PC-9 (cell line): ENCODE data around the gene CCDC174. TPM values are rescaled to one million over a fixed set of nuclear protein-coding genes. Genes with fewer than 3 reads are reported as not detected.

ENCODE experiments used
- BruUV-seq: library from RNA; stranded (reverse); fragments of 400-500 nt; replicated peaks from 2 replicates; lab custom pipeline; 2021; lab: Mats Ljungman, UMichigan
- CTCF ChIA-PET: fragments of 300-600 bp; sonication (Branson Sonifier 250); formaldehyde crosslinking; loops from one replicate; lab custom pipeline; 2022; ENCODE audit warnings: antibody characterized with exemption; lab: Charles Lee
- POLR2A ChIA-PET: fragments of 300-600 bp; sonication (Branson Sonifier 250); formaldehyde crosslinking; loops from one replicate; lab custom pipeline; 2022; ENCODE audit warnings: antibody characterized with exemption; ENCODE audit not compliant: unreplicated experiment; lab: Charles Lee
- DNase-seq, 2 experiments: peaks; one replicate each; pipeline versions ENCODE4 v3.0.0 to v3.0.0-alpha.2; 2015 to 2022; ENCODE audit warnings: mixed read lengths in 1 of 2
- H2AFZ ChIP-seq: fragments of 200-600 bp; sonication (generic); 2 replicates; pipeline ENCODE4 v1.8.1; 2017; ENCODE audit warnings: antibody characterized with exemption
- H3F3A ChIP-seq: fragments of 200-600 bp; sonication (generic); 2 replicates; pipeline ENCODE4 v1.8.1; 2017; ENCODE audit warnings: antibody characterized with exemption, mild to moderate bottlenecking, low read depth; ENCODE audit not compliant: insufficient read depth
- H3K27ac ChIP-seq: fragments of 200-600 bp; sonication (generic); 2 replicates; pipeline ENCODE4 v1.6.1; 2016; ENCODE audit warnings: mixed run types
- H3K27me3 ChIP-seq: fragments of 200-600 bp; sonication (generic); 2 replicates; pipeline ENCODE4 v1.6.1; 2016; ENCODE audit warnings: low read depth, mixed run types; ENCODE audit not compliant: insufficient read depth
- H3K36me3 ChIP-seq: fragments of 200-600 bp; sonication (generic); 2 replicates; pipeline ENCODE4 v1.6.1; 2016; ENCODE audit warnings: low read depth, mixed run types
- H3K4me1 ChIP-seq: fragments of 200-600 bp; sonication (generic); replicated peaks from 2 replicates; pipeline ENCODE4 v1.6.1; 2016; ENCODE audit warnings: mixed run types; ENCODE audit not compliant: insufficient read depth
- H3K4me2 ChIP-seq: fragments of 200-600 bp; sonication (generic); 2 replicates; pipeline ENCODE4 v1.6.1; 2017; ENCODE audit warnings: mixed run types
- H3K4me3 ChIP-seq: fragments of 200-600 bp; sonication (generic); 2 replicates; pipeline ENCODE4 v1.6.1; 2016; ENCODE audit warnings: mixed run types
- H3K79me2 ChIP-seq: fragments of 200-600 bp; sonication (generic); 2 replicates; pipeline ENCODE4 v1.6.1; 2017; ENCODE audit warnings: low read depth, mixed run types
- H3K9me2 ChIP-seq: fragments of 200-600 bp; sonication (generic); 2 replicates; pipeline ENCODE4 v1.8.1; 2017; ENCODE audit warnings: mild to moderate bottlenecking; ENCODE audit not compliant: insufficient read depth
- H3K9me3 ChIP-seq: fragments of 200-600 bp; sonication (generic); 2 replicates; pipeline ENCODE4 v1.8.1; 2016; ENCODE audit warnings: low read depth; ENCODE audit not compliant: insufficient read depth
- H4K20me1 ChIP-seq: fragments of 200-600 bp; sonication (generic); 2 replicates; pipeline ENCODE4 v1.8.1; 2017; ENCODE audit not compliant: insufficient read depth
- EZH2 ChIP-seq: fragments of 200-600 bp; sonication (generic); IDR thresholded peaks from 2 replicates; pipeline ENCODE4 v1.8.0; 2017; ENCODE audit warnings: antibody characterized with exemption, low read depth
- intact Hi-C: fragments of 100-400 bp; cut with micrococcal nuclease; formaldehyde crosslinking; loops from one replicate; pipeline ENCODE4 v1.10.0; 2022; ENCODE audit not compliant: unreplicated experiment
- total RNA-seq: library from RNA; stranded (reverse); gene quantifications from 2 replicates; pipeline ENCODE4 v1.2.3, GENCODE V29; 2021
- TF ChIP-seq, protein P1 (sequence below): fragments of 200-600 bp; sonication (generic); conservative IDR thresholded peaks from 2 replicates; pipeline ENCODE4 v1.6.1; 2017; ENCODE audit warnings: mixed run types, antibody characterized with exemption, mild to moderate bottlenecking, moderate library complexity

Gene CCDC174
- total RNA-seq, 1 experiment from 2014 or later = 14.7 TPM

- ChIA-PET POLR2A (no interaction called here), CTCF (interaction anchor here (0.5 to 0.6 kb wide), 2 partner anchors 401 to 686 kb away, joined by 5 to 8 read pairs; no protein-coding TSS in a partner anchor)
- no peak overlapping the region for H3K4me2 ChIP-seq
- no peak for TF ChIP-seq EZH2
- TF ChIP-seq, protein P1, sequence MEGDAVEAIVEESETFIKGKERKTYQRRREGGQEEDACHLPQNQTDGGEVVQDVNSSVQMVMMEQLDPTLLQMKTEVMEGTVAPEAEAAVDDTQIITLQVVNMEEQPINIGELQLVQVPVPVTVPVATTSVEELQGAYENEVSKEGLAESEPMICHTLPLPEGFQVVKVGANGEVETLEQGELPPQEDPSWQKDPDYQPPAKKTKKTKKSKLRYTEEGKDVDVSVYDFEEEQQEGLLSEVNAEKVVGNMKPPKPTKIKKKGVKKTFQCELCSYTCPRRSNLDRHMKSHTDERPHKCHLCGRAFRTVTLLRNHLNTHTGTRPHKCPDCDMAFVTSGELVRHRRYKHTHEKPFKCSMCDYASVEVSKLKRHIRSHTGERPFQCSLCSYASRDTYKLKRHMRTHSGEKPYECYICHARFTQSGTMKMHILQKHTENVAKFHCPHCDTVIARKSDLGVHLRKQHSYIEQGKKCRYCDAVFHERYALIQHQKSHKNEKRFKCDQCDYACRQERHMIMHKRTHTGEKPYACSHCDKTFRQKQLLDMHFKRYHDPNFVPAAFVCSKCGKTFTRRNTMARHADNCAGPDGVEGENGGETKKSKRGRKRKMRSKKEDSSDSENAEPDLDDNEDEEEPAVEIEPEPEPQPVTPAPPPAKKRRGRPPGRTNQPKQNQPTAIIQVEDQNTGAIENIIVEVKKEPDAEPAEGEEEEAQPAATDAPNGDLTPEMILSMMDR = no peak
- no peak overlapping the region for H3K4me3 ChIP-seq
- H3K27me3 ChIP-seq = peaks cover 4% of the 10 kb centered on the region; the same call in 1 of the 2 replicates
- 0 out of 2 replicates have a peak, but pooled peaks cover 5% of the 10 kb centered on the region for H3K4me1 ChIP-seq
- H2AFZ ChIP-seq = no peak overlapping the region
- H3K9me2 ChIP-seq = no peaks in the 10 kb centered on the region
- H3K9me3 ChIP-seq = no peaks in the 10 kb centered on the region
- no peak overlapping the region for H3K27ac ChIP-seq
- intact Hi-C loops = no loop called here
- no peaks in the 10 kb centered on the region for H3K36me3 ChIP-seq
- no TSS peak for BruUV-seq
- H3K79me2 ChIP-seq = no peaks in the 10 kb centered on the region
- no peaks in the 10 kb centered on the region for H3F3A ChIP-seq
- no peaks in the 10 kb centered on the region for H4K20me1 ChIP-seq
- no peak for DNase-seq
These were observed 20.5 kb upstream of the CCDC174 start for GRCh38 chr3:14631101-14631497.

DNA sequence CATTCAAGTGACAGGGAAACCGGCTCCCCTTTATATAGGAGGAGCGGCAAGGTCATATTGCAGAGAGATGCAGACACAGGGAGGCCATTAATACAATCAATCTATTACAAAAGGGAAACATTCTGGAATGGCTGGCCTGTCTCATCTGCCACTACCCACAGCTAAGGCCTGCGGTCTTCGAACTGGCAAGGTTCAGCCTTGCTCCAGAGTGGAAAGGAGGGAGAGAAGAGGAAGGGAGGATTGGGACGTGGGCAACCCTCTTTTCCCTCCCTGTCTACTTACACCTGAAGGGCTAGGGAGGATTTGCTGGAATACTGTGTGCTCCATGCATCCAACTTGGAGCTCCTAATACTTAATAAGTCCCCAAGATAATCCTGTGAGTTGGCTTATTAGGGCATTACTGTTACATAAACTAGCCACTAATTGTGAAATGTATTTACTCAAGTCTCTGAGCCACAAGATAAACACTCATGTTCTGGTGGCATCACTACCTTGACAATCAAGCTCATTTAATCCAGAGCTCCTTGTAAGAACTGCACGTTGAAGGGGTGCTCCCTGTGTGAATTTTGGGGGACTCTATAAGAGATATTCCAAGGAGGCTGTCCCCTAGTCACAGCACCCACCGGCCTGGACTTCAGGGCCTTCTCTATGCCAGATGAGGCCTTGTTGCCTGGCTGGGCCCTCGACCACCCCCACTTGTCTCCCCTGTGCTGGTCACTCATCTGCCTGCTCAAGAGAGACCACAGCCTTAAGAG, 19.7 kb upstream of the CCDC174 start:
- BruUV-seq = no TSS peak
- H3K27me3 ChIP-seq = peaks cover 11% of the 10 kb centered on the region; the same call in 1 of the 2 replicates
- TF ChIP-seq, protein P1 = no peak
- no peak for TF ChIP-seq EZH2
- 0 out of 2 replicates have a peak, but pooled peaks cover 5% of the 10 kb centered on the region for H3K4me1 ChIP-seq
- no peaks in the 10 kb centered on the region for H3F3A ChIP-seq
- H3K9me3 ChIP-seq = no peaks in the 10 kb centered on the region
- ChIA-PET CTCF (interaction anchor here (0.5 to 0.6 kb wide), 2 partner anchors 402 to 685 kb away, joined by 5 to 8 read pairs; no protein-coding TSS in a partner anchor), POLR2A (no interaction called here)
- H3K36me3 ChIP-seq = no peaks in the 10 kb centered on the region
- H3K79me2 ChIP-seq = no peaks in the 10 kb centered on the region
- DNase-seq = no peak
- no peak overlapping the region for H2AFZ ChIP-seq
- H3K27ac ChIP-seq = no peak overlapping the region
- H4K20me1 ChIP-seq = no peaks in the 10 kb centered on the region
- no peak overlapping the region for H3K4me2 ChIP-seq
- intact Hi-C loops = no loop called here
- no peaks in the 10 kb centered on the region for H3K9me2 ChIP-seq
- H3K4me3 ChIP-seq = no peak overlapping the region

DNA sequence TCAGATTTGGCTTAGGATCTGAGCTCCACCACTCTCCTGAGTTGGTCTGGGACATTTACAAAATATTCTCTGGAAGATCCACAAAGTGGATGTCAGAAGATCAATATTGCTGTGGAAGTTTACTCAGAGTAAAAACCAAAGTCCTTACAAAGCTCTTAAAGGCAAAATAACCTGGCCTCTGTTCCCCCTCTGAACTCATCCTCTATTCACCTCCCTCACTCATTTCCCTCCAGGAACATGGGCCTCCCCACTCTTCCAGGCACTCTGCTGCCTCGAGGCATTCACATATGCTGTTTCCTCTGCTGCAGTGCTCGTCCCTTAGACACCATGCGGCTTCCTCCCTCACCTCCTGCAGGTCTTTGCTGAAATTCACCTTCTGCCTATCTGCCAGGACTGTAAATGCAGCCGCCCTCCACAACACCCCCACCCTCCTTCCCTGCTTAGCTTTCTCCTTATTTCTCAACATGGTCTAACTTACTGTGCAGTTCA, 19.1 kb upstream of the CCDC174 start:
- no peak for DNase-seq
- H3K4me1 ChIP-seq = 0 out of 2 replicates have a peak, but pooled peaks cover 5% of the 10 kb centered on the region
- CTCF ChIA-PET = no interaction called here
- TF ChIP-seq, protein P1 = no peak
- no peak for TF ChIP-seq EZH2
- no peak overlapping the region for H3K27ac ChIP-seq
- H3K27me3 ChIP-seq = peaks cover 17% of the 10 kb centered on the region; the same call in 1 of the 2 replicates
- H3K4me3 ChIP-seq = no peak overlapping the region
- H3K36me3 ChIP-seq = no peaks in the 10 kb centered on the region
- no TSS peak for BruUV-seq
- no peaks in the 10 kb centered on the region for H3K9me3 ChIP-seq
- no peaks in the 10 kb centered on the region for H3K79me2 ChIP-seq
- no peaks in the 10 kb centered on the region for H3K9me2 ChIP-seq
- intact Hi-C loops = no loop called here
- POLR2A ChIA-PET = no interaction called here
- no peaks in the 10 kb centered on the region for H3F3A ChIP-seq
- no peak overlapping the region for H2AFZ ChIP-seq
- no peak overlapping the region for H3K4me2 ChIP-seq
- H4K20me1 ChIP-seq = no peaks in the 10 kb centered on the region
